H1 (cell line): ENCODE measurements around the gene GIGYF2.

Experiments
- BACH1 ChIP-seq: IDR thresholded peaks from 2 replicates; pipeline ENCODE4 v1.6.1; 2012; ENCODE audit warnings: low read length, improper control_type of control experiment
- CEBPB ChIP-seq: IDR thresholded peaks from 2 replicates; pipeline ENCODE4 v1.6.1; 2012; ENCODE audit warnings: low read depth, low read length
- CTCF ChIP-seq, 3 experiments: IDR thresholded peaks; 1 replicate in 2 of 3; 2 replicates in 1 of 3; pipeline versions ENCODE4 v1.5.1 to v1.6.1; 2011; ENCODE audit warnings: low read length in 3 of 3, mild to moderate bottlenecking in 3 of 3, inconsistent platforms in 2 of 3, low read depth in 1 of 3, moderate library complexity in 1 of 3; ENCODE audit not compliant: insufficient read depth in 1 of 3; ENCODE audit errors: control extremely low read depth in 1 of 3
- EZH2 ChIP-seq: fragments of 200-600 bp; sonication (generic); IDR thresholded peaks from 2 replicates; pipeline ENCODE4 v1.7.1; 2012; ENCODE audit warnings: low read depth, mild to moderate bottlenecking, moderate library complexity, low read length, inconsistent platforms; ENCODE audit not compliant: severe bottlenecking
- HDAC2 ChIP-seq, 2 experiments: fragments of 300-600 bp in 1 of 2; sonication (generic) in 1 of 2; IDR thresholded peaks; 2 replicates each; pipeline ENCODE4 v1.6.1; 2011 to 2012; ENCODE audit warnings: low read depth in 2 of 2, low read length in 2 of 2, mild to moderate bottlenecking in 2 of 2, moderate library complexity in 2 of 2, borderline replicate concordance in 1 of 2, inconsistent platforms in 1 of 2
- HDAC6 ChIP-seq: IDR thresholded peaks from one replicate; pipeline ENCODE4 v1.7.1; 2012; ENCODE audit warnings: low read depth, mild to moderate bottlenecking, inconsistent platforms, low read length, moderate library complexity
- KDM1A ChIP-seq: fragments of 200-600, 300-600 bp; sonication (generic); IDR thresholded peaks from 2 replicates; pipeline ENCODE4 v1.7.1; 2016; ENCODE audit warnings: mild to moderate bottlenecking, low read length, borderline replicate concordance
- POLR2A ChIP-seq, 2 experiments: IDR thresholded peaks; 1 replicate in 1 of 2; 2 replicates in 1 of 2; pipeline ENCODE4 v1.6.1; 2011; ENCODE audit warnings: low read depth in 2 of 2, low read length in 2 of 2, mild to moderate bottlenecking in 2 of 2; ENCODE audit errors: control extremely low read depth in 1 of 2
- POLR2AphosphoS5 ChIP-seq: IDR thresholded peaks from 2 replicates; pipeline ENCODE4 v1.6.1; 2011; ENCODE audit warnings: low read depth, low read length
- RXRA ChIP-seq: IDR thresholded peaks from 2 replicates; pipeline ENCODE4 v1.6.1; 2011; ENCODE audit warnings: low read depth, mild to moderate bottlenecking, low read length, moderate library complexity; ENCODE audit not compliant: insufficient read depth
- SIX5 ChIP-seq: IDR thresholded peaks from 2 replicates; pipeline ENCODE4 v1.6.1; 2011; ENCODE audit warnings: mild to moderate bottlenecking, low read depth, low read length
- SRF ChIP-seq: IDR thresholded peaks from 2 replicates; pipeline ENCODE4 v1.6.1; 2011; ENCODE audit warnings: mild to moderate bottlenecking, low read depth, low read length, moderate library complexity

GRCh38 chr2:232892843-232893242 is 195.7 kb downstream of the GIGYF2 start:
- TF ChIP-seq CTCF (IDR thresholded peaks at IDR 0.05; ENCODE audit: control extremely low read depth in 1 of 3, insufficient read depth in 1 of 3, low read depth in 1 of 3, low read length in 3 of 3), result no peak
- TF ChIP-seq EZH2, result no peak
- TF ChIP-seq SRF, result no peak
- no peak for TF ChIP-seq BACH1
- no peak for TF ChIP-seq POLR2AphosphoS5
- TF ChIP-seq HDAC2 (IDR thresholded peaks at IDR 0.05; ENCODE audit: borderline replicate concordance in 1 of 2, low read depth in 2 of 2, low read length in 2 of 2), result no peak
- TF ChIP-seq SIX5, result no peak
- no peak for TF ChIP-seq POLR2A (IDR thresholded peaks at IDR 0.05; ENCODE audit: control extremely low read depth in 1 of 2, low read depth in 2 of 2, low read length in 2 of 2)
- no peak for TF ChIP-seq KDM1A
- TF ChIP-seq HDAC6, result no peak
- TF ChIP-seq RXRA, result no peak
- no peak for TF ChIP-seq CEBPB
